ENCODE data around the gene TCF12. TPM values are rescaled to one million over a fixed set of nuclear protein-coding genes. Genes with fewer than 3 reads are reported as not detected.

TCF12 gene
- polyA plus RNA-seq, 1 donor (not counting 4 experiments of a cell fraction or from before 2014, with no cell fraction given) = 48.3 TPM

DNA sequence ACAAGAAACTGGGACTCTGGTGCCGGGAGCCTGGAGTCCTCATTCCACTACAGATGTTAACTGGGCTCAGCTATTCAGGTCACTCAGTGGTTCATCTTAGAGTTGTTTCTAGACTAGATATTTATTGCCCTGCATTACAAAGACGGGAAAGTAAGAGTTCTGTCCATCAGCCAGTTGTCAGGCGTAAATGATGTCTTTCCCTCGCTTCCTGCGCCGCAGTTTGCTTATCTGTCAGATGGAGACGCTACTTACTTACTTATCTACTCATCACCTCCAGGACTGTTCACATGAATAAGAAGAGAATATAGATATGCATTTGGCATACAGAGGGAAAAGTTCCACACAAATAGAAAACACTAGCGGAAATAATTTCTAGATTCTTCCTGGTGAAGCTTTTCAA is 410.0 kb downstream of the TCF12 start:
- no peak overlapping the region for H3K9ac ChIP-seq (ENCODE audit: control insufficient read depth, extremely low read depth, insufficient read depth, low read length)
- no peak overlapping the region for H3K27ac ChIP-seq (ENCODE audit: control insufficient read depth, insufficient read depth, low read length)
- no peaks in the 10 kb centered on the region for H3K79me2 ChIP-seq (ENCODE audit: control insufficient read depth, insufficient read depth, low read length)
- no peak overlapping the region for H3K4me3 ChIP-seq (ENCODE audit: control insufficient read depth in 2 of 3, extremely low read depth in 1 of 3, insufficient read depth in 2 of 3, low read depth in 1 of 3, low read length in 3 of 3)
- FAIRE-seq = no peak
- no peak for DNase-seq (ENCODE audit: low read depth, low spot score)
- no peaks in the 10 kb centered on the region for H3K9me3 ChIP-seq (ENCODE audit: control insufficient read depth, low read depth, low read length)
- H3K9me1 ChIP-seq (ENCODE audit: control insufficient read depth, extremely low read depth, insufficient read depth, low read length) = no peaks in the 10 kb centered on the region
- TF ChIP-seq CTCF (optimal IDR thresholded peaks at IDR 0.05 in 1 of 3, IDR thresholded peaks at IDR 0.05 in 1 of 3, conservative IDR thresholded peaks at IDR 0.05 in 1 of 3; ENCODE audit: extremely low read depth in 1 of 3, insufficient read depth in 2 of 3, low read length in 3 of 3) (no peak), EZH2 (IDR thresholded peaks at IDR 0.05; ENCODE audit: low read length) (no peak)
- H4K20me1 ChIP-seq (ENCODE audit: control insufficient read depth, extremely low read depth, insufficient read depth, low read length) = no peaks in the 10 kb centered on the region
- H3K4me2 ChIP-seq (ENCODE audit: control insufficient read depth, extremely low read depth, insufficient read depth, low read depth, low read length) = no peak overlapping the region
- H3K4me1 ChIP-seq (ENCODE audit: control insufficient read depth, extremely low read depth, insufficient read depth, low read length) = peaks cover 6% of the 10 kb centered on the region
- dilution Hi-C loops (cut with MboI; ENCODE audit: extremely low pct_ligation_motif_present, low sequenced_read_pairs) = loop anchor here (25.0 kb wide), 1 partner anchor 209 kb away; no protein-coding TSS in a partner anchor
- H3K27me3 ChIP-seq (ENCODE audit: control insufficient read depth, extremely low read depth, insufficient read depth, low read length) = peaks cover 21% of the 10 kb centered on the region
- H3K36me3 ChIP-seq (ENCODE audit: control insufficient read depth in 2 of 2, extremely low read depth in 1 of 2, insufficient read depth in 2 of 2, low read length in 2 of 2) = no peaks in the 10 kb centered on the region
- no peak overlapping the region for H2AFZ ChIP-seq (ENCODE audit: control insufficient read depth, low read length)

GRCh38 chr15:57328897-57329296 is 410.5 kb downstream of the TCF12 start:
- FAIRE-seq (no peak), DNase-seq (ENCODE audit: low read depth, low spot score) (no peak)
- Histone ChIP-seq H3K9me1 (ENCODE audit: control insufficient read depth, extremely low read depth, insufficient read depth, low read length) (no peaks in the 10 kb centered on the region), H3K4me2 (ENCODE audit: control insufficient read depth, extremely low read depth, insufficient read depth, low read depth, low read length) (no peak overlapping the region), H3K27ac (ENCODE audit: control insufficient read depth, insufficient read depth, low read length) (no peak overlapping the region), H3K4me1 (ENCODE audit: control insufficient read depth, extremely low read depth, insufficient read depth, low read length) (peaks cover 5% of the 10 kb centered on the region), H2AFZ (ENCODE audit: control insufficient read depth, low read length) (no peak overlapping the region), H3K9ac (ENCODE audit: control insufficient read depth, extremely low read depth, insufficient read depth, low read length) (no peak overlapping the region), H3K9me3 (ENCODE audit: control insufficient read depth, low read depth, low read length) (no peaks in the 10 kb centered on the region), H3K4me3 (ENCODE audit: control insufficient read depth in 2 of 3, extremely low read depth in 1 of 3, insufficient read depth in 2 of 3, low read depth in 1 of 3, low read length in 3 of 3) (no peak overlapping the region), H3K79me2 (ENCODE audit: control insufficient read depth, insufficient read depth, low read length) (no peaks in the 10 kb centered on the region), H3K36me3 (ENCODE audit: control insufficient read depth in 2 of 2, extremely low read depth in 1 of 2, insufficient read depth in 2 of 2, low read length in 2 of 2) (no peaks in the 10 kb centered on the region), H4K20me1 (ENCODE audit: control insufficient read depth, extremely low read depth, insufficient read depth, low read length) (no peaks in the 10 kb centered on the region), H3K27me3 (ENCODE audit: control insufficient read depth, extremely low read depth, insufficient read depth, low read length) (peaks cover 21% of the 10 kb centered on the region)
- TF ChIP-seq EZH2 (IDR thresholded peaks at IDR 0.05; ENCODE audit: low read length) = no peak
- TF ChIP-seq CTCF (optimal IDR thresholded peaks at IDR 0.05 in 1 of 3, IDR thresholded peaks at IDR 0.05 in 1 of 3, conservative IDR thresholded peaks at IDR 0.05 in 1 of 3; ENCODE audit: extremely low read depth in 1 of 3, insufficient read depth in 2 of 3, low read length in 3 of 3) = no peak
- dilution Hi-C loops (cut with MboI; ENCODE audit: extremely low pct_ligation_motif_present, low sequenced_read_pairs) = loop anchor here (25.0 kb wide), 1 partner anchor 208 kb away; no protein-coding TSS in a partner anchor

Measured in keratinocyte (primary cell).